ENCODE data around the gene DMD. TPM values are rescaled to one million over a fixed set of nuclear protein-coding genes. Genes with fewer than 3 reads are reported as not detected.

The DMD gene
- total RNA-seq, 1 donor from 2014 or later: 22.2 TPM

DNA sequence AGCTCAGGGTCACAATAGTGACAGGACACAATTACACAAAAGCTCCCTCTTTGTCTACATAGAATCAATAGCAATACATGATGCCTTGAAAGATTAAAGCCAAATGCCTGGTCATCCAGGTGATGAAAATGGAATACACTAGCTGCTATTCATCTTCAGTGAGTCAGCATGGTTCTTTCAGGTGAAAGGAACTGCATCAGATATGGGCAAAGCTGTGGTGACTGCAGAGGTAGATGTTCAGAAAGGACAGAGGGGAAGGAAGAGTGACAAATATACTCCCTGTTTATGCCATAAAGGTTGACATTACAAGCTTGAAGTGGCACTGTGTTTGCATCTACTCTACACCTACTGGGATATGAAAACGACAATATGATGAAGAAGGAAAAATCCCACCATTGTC is 2119.5 kb downstream of the DMD start:
- Histone ChIP-seq H3K9me3 (ENCODE audit: insufficient read depth, low read depth, low read length) (no peaks in the 10 kb centered on the region), H3K9ac (ENCODE audit: low read length) (no peak overlapping the region), H3K4me3 (ENCODE audit: insufficient read depth, low read depth, low read length) (no peak overlapping the region), H3K79me2 (ENCODE audit: insufficient read depth, low read length) (no peaks in the 10 kb centered on the region), H4K20me1 (ENCODE audit: insufficient read depth, low read length) (no peaks in the 10 kb centered on the region), H3K27me3 (ENCODE audit: insufficient read depth, low read length) (no peaks in the 10 kb centered on the region), H3K4me2 (ENCODE audit: low read length) (no peak overlapping the region), H3K4me1 (ENCODE audit: insufficient read depth, low read length) (no peaks in the 10 kb centered on the region), H3K27ac (ENCODE audit: low read depth, low read length) (no peak overlapping the region), H3K36me3 (ENCODE audit: insufficient read depth, low read length) (no peaks in the 10 kb centered on the region), H2AFZ (ENCODE audit: low read depth, low read length) (no peak overlapping the region)
- Mint-ChIP-seq H3K36me3 (ENCODE audit: low read depth, unreplicated experiment) (no peaks in the 10 kb centered on the region), H3K4me1 (ENCODE audit: low read depth, unreplicated experiment) (no peaks in the 10 kb centered on the region), H3K27ac (ENCODE audit: unreplicated experiment) (no peak overlapping the region), H3K4me3 (ENCODE audit: unreplicated experiment) (no peak overlapping the region), H3K27me3 (ENCODE audit: low read depth, unreplicated experiment) (no peaks in the 10 kb centered on the region), H3K9me3 (ENCODE audit: unreplicated experiment) (no peaks in the 10 kb centered on the region)
- FAIRE-seq (no peak), DNase-seq (ENCODE audit: low read depth) (no peak)
- TF ChIP-seq EZH2 (IDR thresholded peaks at IDR 0.05; ENCODE audit: insufficient read depth, low read length): no peak
- TF ChIP-seq, protein P1, sequence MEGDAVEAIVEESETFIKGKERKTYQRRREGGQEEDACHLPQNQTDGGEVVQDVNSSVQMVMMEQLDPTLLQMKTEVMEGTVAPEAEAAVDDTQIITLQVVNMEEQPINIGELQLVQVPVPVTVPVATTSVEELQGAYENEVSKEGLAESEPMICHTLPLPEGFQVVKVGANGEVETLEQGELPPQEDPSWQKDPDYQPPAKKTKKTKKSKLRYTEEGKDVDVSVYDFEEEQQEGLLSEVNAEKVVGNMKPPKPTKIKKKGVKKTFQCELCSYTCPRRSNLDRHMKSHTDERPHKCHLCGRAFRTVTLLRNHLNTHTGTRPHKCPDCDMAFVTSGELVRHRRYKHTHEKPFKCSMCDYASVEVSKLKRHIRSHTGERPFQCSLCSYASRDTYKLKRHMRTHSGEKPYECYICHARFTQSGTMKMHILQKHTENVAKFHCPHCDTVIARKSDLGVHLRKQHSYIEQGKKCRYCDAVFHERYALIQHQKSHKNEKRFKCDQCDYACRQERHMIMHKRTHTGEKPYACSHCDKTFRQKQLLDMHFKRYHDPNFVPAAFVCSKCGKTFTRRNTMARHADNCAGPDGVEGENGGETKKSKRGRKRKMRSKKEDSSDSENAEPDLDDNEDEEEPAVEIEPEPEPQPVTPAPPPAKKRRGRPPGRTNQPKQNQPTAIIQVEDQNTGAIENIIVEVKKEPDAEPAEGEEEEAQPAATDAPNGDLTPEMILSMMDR (IDR thresholded peaks at IDR 0.05; ENCODE audit: insufficient read depth, low read depth, low read length): no peak

DNA sequence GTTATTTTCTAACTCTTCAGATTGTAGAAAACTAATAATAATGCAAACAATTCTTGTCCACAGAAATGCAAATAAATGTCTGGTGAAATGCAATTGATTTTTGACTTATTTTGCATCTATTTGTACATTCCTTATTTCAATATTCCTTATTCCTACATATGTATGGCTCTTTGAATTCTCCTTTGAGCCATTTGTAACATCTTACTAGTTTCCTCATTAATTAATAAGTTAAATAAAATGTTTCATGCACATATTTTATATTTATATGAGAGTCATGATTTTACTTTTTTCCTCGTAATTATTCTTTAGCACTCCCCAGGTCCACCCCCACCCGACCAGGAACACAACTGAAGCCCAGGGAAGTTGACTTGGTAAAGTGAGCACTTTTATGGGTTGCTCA is 2136.8 kb downstream of the DMD start:
- Histone ChIP-seq H3K4me3 (ENCODE audit: insufficient read depth, low read depth, low read length) (no peak overlapping the region), H3K27me3 (ENCODE audit: insufficient read depth, low read length) (no peaks in the 10 kb centered on the region), H4K20me1 (ENCODE audit: insufficient read depth, low read length) (no peaks in the 10 kb centered on the region), H3K9me3 (ENCODE audit: insufficient read depth, low read depth, low read length) (no peaks in the 10 kb centered on the region), H3K9ac (ENCODE audit: low read length) (no peak overlapping the region), H3K79me2 (ENCODE audit: insufficient read depth, low read length) (no peaks in the 10 kb centered on the region), H3K27ac (ENCODE audit: low read depth, low read length) (no peak overlapping the region), H3K4me1 (ENCODE audit: insufficient read depth, low read length) (no peaks in the 10 kb centered on the region), H3K4me2 (ENCODE audit: low read length) (no peak overlapping the region), H2AFZ (ENCODE audit: low read depth, low read length) (no peak overlapping the region), H3K36me3 (ENCODE audit: insufficient read depth, low read length) (no peaks in the 10 kb centered on the region)
- Mint-ChIP-seq H3K36me3 (ENCODE audit: low read depth, unreplicated experiment) (no peaks in the 10 kb centered on the region), H3K4me1 (ENCODE audit: low read depth, unreplicated experiment) (no peaks in the 10 kb centered on the region), H3K27me3 (ENCODE audit: low read depth, unreplicated experiment) (no peaks in the 10 kb centered on the region), H3K27ac (ENCODE audit: unreplicated experiment) (no peak overlapping the region), H3K9me3 (ENCODE audit: unreplicated experiment) (no peaks in the 10 kb centered on the region), H3K4me3 (ENCODE audit: unreplicated experiment) (no peak overlapping the region)
- DNase-seq (ENCODE audit: low read depth) (no peak), FAIRE-seq (no peak)
- no peak for TF ChIP-seq EZH2 (IDR thresholded peaks at IDR 0.05; ENCODE audit: insufficient read depth, low read length)
- TF ChIP-seq, protein P1 (IDR thresholded peaks at IDR 0.05; ENCODE audit: insufficient read depth, low read depth, low read length): no peak

DNA sequence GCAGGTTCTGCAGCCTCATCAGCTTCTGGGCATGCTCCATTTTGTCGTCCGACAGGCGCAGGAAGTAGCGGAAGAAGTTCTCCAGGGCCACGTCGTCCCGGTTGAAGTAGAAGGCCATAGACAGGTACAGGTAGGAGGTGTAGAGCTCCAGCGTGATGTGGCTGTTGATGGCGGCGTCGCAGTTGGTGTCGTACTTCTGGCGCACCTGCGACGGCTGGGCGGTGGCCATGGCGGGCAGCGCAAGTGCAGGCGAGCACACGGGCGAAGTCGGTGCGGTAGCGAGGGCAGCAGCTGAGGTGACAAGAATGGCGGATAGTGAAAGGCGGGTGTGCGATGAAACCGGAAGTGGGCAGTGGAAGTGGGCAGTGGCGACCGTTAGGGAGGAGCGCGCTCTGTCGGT is 2139.6 kb downstream of the DMD start, which contains the start of gene FTHL17:
Gene FTHL17, minus strand, starts transcription at position 317 of the 400 bp plus-strand sequence. Its CDS starts 88 bp downstream, at position 229.
- Histone ChIP-seq H3K79me2 (ENCODE audit: insufficient read depth, low read length) (no peaks in the 10 kb centered on the region), H4K20me1 (ENCODE audit: insufficient read depth, low read length) (no peaks in the 10 kb centered on the region), H3K4me2 (ENCODE audit: low read length) (no peak within 1 kb of the TSS), H3K4me3 (ENCODE audit: insufficient read depth, low read depth, low read length) (no peak within 1 kb of the TSS), H3K36me3 (ENCODE audit: insufficient read depth, low read length) (no peaks in the 10 kb centered on the region), H3K27ac (ENCODE audit: low read depth, low read length) (no peak within 1 kb of the TSS), H3K4me1 (ENCODE audit: insufficient read depth, low read length) (no peaks in the 10 kb centered on the region), H3K9ac (ENCODE audit: low read length) (no peak within 1 kb of the TSS), H3K9me3 (ENCODE audit: insufficient read depth, low read depth, low read length) (no peaks in the 10 kb centered on the region), H3K27me3 (ENCODE audit: insufficient read depth, low read length) (no peaks in the 10 kb centered on the region), H2AFZ (ENCODE audit: low read depth, low read length) (no peak within 1 kb of the TSS)
- no peak within 1 kb of the TSS for H3K27ac Mint-ChIP-seq (ENCODE audit: unreplicated experiment)
- FAIRE-seq (no peak), DNase-seq (ENCODE audit: low read depth) (no peak)
- H3K36me3 Mint-ChIP-seq (ENCODE audit: low read depth, unreplicated experiment): no peaks in the 10 kb centered on the region
- H3K4me3 Mint-ChIP-seq (ENCODE audit: unreplicated experiment): no peak within 1 kb of the TSS
- no peaks in the 10 kb centered on the region for H3K4me1 Mint-ChIP-seq (ENCODE audit: low read depth, unreplicated experiment)
- no peaks in the 10 kb centered on the region for H3K9me3 Mint-ChIP-seq (ENCODE audit: unreplicated experiment)
- TF ChIP-seq, protein P1 (IDR thresholded peaks at IDR 0.05; ENCODE audit: insufficient read depth, low read depth, low read length): no peak
- TF ChIP-seq EZH2 (IDR thresholded peaks at IDR 0.05; ENCODE audit: insufficient read depth, low read length): no peak
- H3K27me3 Mint-ChIP-seq (ENCODE audit: low read depth, unreplicated experiment): no peaks in the 10 kb centered on the region

Measured in astrocyte (in vitro differentiated cells and primary cell).